Activated CD8-positive, alpha-beta T cell treated with anti-CD3 and anti-CD28 coated beads, Interleukin-2, amount 10 ng/mL, durations not matched to agents 7 days and 5 days (primary cell): ENCODE data around the gene ODF4. TPM values are rescaled to one million over a fixed set of nuclear protein-coding genes. Genes with fewer than 3 reads are reported as not detected.

Experiments used
- ATAC-seq: fragments of 150-1000 bp; cut with Tn5 transposase; one replicate; pipeline ENCODE4 v1.10.0; 2021; ENCODE audit warnings: moderate library complexity
- CTCF ChIA-PET: fragments of 350-600 bp; sonication (Branson Sonifier 250); formaldehyde crosslinking; loops from one replicate; lab custom pipeline; 2021; ENCODE audit warnings: antibody characterized with exemption; lab: Charles Lee
- POLR2A ChIA-PET: fragments of 350-600 bp; sonication (Branson Sonifier 250); formaldehyde crosslinking; loops from one replicate; lab custom pipeline; 2021; ENCODE audit warnings: antibody characterized with exemption; lab: Charles Lee
- DNase-seq: peaks from one replicate; pipeline ENCODE4 v3.0.0-alpha.2; 2020
- H3K27ac Mint-ChIP-seq: one replicate; pipeline ENCODE4 v1.8.0; 2021; ENCODE audit warnings: mild to moderate bottlenecking, mixed read lengths
- H3K27me3 Mint-ChIP-seq: one replicate; pipeline ENCODE4 v1.8.0; 2021; ENCODE audit warnings: low read depth, mixed read lengths
- H3K36me3 Mint-ChIP-seq: one replicate; pipeline ENCODE4 v1.8.0; 2021; ENCODE audit warnings: low read depth, mixed read lengths
- H3K4me1 Mint-ChIP-seq: one replicate; pipeline ENCODE4 v1.8.0; 2021; ENCODE audit warnings: low read depth, mixed read lengths
- H3K4me3 Mint-ChIP-seq: one replicate; pipeline ENCODE4 v1.8.0; 2021; ENCODE audit warnings: mild to moderate bottlenecking, mixed read lengths
- H3K9me3 Mint-ChIP-seq: one replicate; pipeline ENCODE4 v1.8.0; 2022; ENCODE audit warnings: mixed read lengths; ENCODE audit not compliant: insufficient read depth
- total RNA-seq, 2 experiments: library from RNA; stranded (reverse); gene quantifications; one replicate each; pipeline ENCODE4 v1.2.3, GENCODE V29; 2021

Gene ODF4
- total RNA-seq: not detected

GRCh38 chr17:8339540-8339939 lies at the start of gene ODF4:
Gene ODF4 (plus strand): TSS chr17:8339840. CDS start chr17:8340052, 212 bp downstream.
- H3K4me1 Mint-ChIP-seq: peaks cover 19% of the 10 kb centered on the region
- DNase-seq: no peak
- no peaks in the 10 kb centered on the region for H3K9me3 Mint-ChIP-seq
- POLR2A ChIA-PET: no interaction called here
- peaks cover 9% of the 10 kb centered on the region for H3K27me3 Mint-ChIP-seq
- no peak within 1 kb of the TSS for H3K27ac Mint-ChIP-seq
- CTCF ChIA-PET: no interaction called here
- no peak within 1 kb of the TSS for H3K4me3 Mint-ChIP-seq
- ATAC-seq: no peak
- no peaks in the 10 kb centered on the region for H3K36me3 Mint-ChIP-seq

GRCh38 chr17:8290043-8290442 lies 49.6 kb upstream of the ODF4 start:
- H3K27ac Mint-ChIP-seq: peak overlapping the region; percentile 32
- no peaks in the 10 kb centered on the region for H3K9me3 Mint-ChIP-seq
- no peak for DNase-seq
- no peaks in the 10 kb centered on the region for H3K27me3 Mint-ChIP-seq
- ChIA-PET POLR2A (interaction anchor here (6.0 kb wide), 1 partner anchor 42 kb away, joined by 39 read pairs; the partner anchor contains the start of genes CTC1 and PFAS), CTCF (interaction anchor here (2.2 kb wide), 1 partner anchor 10 kb away, joined by 8 read pairs; no protein-coding TSS in a partner anchor)
- H3K4me3 Mint-ChIP-seq: peak overlapping the region; percentile 84
- H3K36me3 Mint-ChIP-seq: peaks cover 19% of the 10 kb centered on the region
- peaks cover 49% of the 10 kb centered on the region for H3K4me1 Mint-ChIP-seq
- ATAC-seq: no peak

GRCh38 chr17:8292639-8293395 lies 46.8 kb upstream of the ODF4 start:
- POLR2A ChIA-PET: interaction anchor here (0.6 to 1.8 kb wide), 2 partner anchors 46 to 70 kb away, joined by 3 to 4 read pairs; no protein-coding TSS in a partner anchor
- H3K27ac Mint-ChIP-seq: no peak overlapping the region
- H3K4me1 Mint-ChIP-seq: peaks cover 56% of the 10 kb centered on the region
- no peak for ATAC-seq
- no peaks in the 10 kb centered on the region for H3K27me3 Mint-ChIP-seq
- DNase-seq: no peak
- peaks cover 6% of the 10 kb centered on the region for H3K9me3 Mint-ChIP-seq
- no peak overlapping the region for H3K4me3 Mint-ChIP-seq
- peaks cover 22% of the 10 kb centered on the region for H3K36me3 Mint-ChIP-seq
- CTCF ChIA-PET: interaction anchor here (1.0 kb wide), 1 partner anchor 8 kb away, joined by 3 read pairs; no protein-coding TSS in a partner anchor

GRCh38 chr17:8294361-8294760 lies 45.3 kb upstream of the ODF4 start:
- peak overlapping the region; percentile 84 for H3K4me3 Mint-ChIP-seq
- POLR2A ChIA-PET: interaction anchor here (0.9 to 3.4 kb wide), 6 partner anchors 8 to 121 kb away, joined by 3 to 50 read pairs (median 14); partner anchors contain the start of genes CTC1 and PFAS
- H3K36me3 Mint-ChIP-seq: peaks cover 16% of the 10 kb centered on the region
- peaks cover 53% of the 10 kb centered on the region for H3K4me1 Mint-ChIP-seq
- peak overlapping the region; percentile 90 for H3K27ac Mint-ChIP-seq
- H3K9me3 Mint-ChIP-seq: peaks cover 6% of the 10 kb centered on the region
- CTCF ChIA-PET: interaction anchor here (1.1 to 2.4 kb wide), 12 partner anchors 11 to 221 kb away, joined by 3 to 17 read pairs (median 5); no protein-coding TSS in a partner anchor
- ATAC-seq: no peak
- no peaks in the 10 kb centered on the region for H3K27me3 Mint-ChIP-seq
- no peak for DNase-seq

- ATAC-seq (no peak), DNase-seq (no peak)
- Mint-ChIP-seq H3K4me3 (peak overlapping the region; percentile 84), H3K9me3 (peaks cover 6% of the 10 kb centered on the region), H3K36me3 (peaks cover 14% of the 10 kb centered on the region), H3K4me1 (peaks cover 48% of the 10 kb centered on the region), H3K27ac (peak overlapping the region; percentile 90), H3K27me3 (no peaks in the 10 kb centered on the region)
- CTCF ChIA-PET: interaction anchor here (0.7 to 2.4 kb wide), 26 partner anchors 10 to 234 kb away, joined by 3 to 17 read pairs (median 5); partner anchors contain the start of genes CTC1, HES7, KRABD2 and PFAS
- POLR2A ChIA-PET: interaction anchor here (0.6 to 3.4 kb wide), 19 partner anchors 8 to 658 kb away, joined by 3 to 50 read pairs (median 3); partner anchors contain the start of genes AURKB, CTC1 and PFAS
Measured at GRCh38 chr17:8294814-8295316, 44.8 kb upstream of the ODF4 start.

GRCh38 chr17:8300226-8300625 lies 39.4 kb upstream of the ODF4 start:
- Mint-ChIP-seq H3K27ac (peak overlapping the region; percentile 37), H3K36me3 (peaks cover 3% of the 10 kb centered on the region), H3K27me3 (no peaks in the 10 kb centered on the region), H3K9me3 (peaks cover 6% of the 10 kb centered on the region), H3K4me3 (no peak overlapping the region), H3K4me1 (peaks cover 20% of the 10 kb centered on the region)
- DNase-seq: no peak
- CTCF ChIA-PET: interaction anchor here (0.7 to 3.0 kb wide), 15 partner anchors 11 to 445 kb away, joined by 3 to 27 read pairs (median 5); partner anchors contain the start of genes CTC1, PFAS and RANGRF
- POLR2A ChIA-PET: interaction anchor here (0.9 to 1.4 kb wide), 3 partner anchors 52 to 127 kb away, joined by 3 read pairs; partner anchors contain the start of gene CTC1
- no peak for ATAC-seq

- DNase-seq (peak; percentile 74), ATAC-seq (peak; percentile 93)
- Mint-ChIP-seq H3K4me1 (peaks cover 18% of the 10 kb centered on the region), H3K36me3 (peaks cover 3% of the 10 kb centered on the region), H3K27me3 (no peaks in the 10 kb centered on the region), H3K4me3 (no peak overlapping the region), H3K9me3 (peaks cover 6% of the 10 kb centered on the region), H3K27ac (peak overlapping the region; percentile 37)
- ChIA-PET POLR2A (interaction anchor here (0.9 to 1.4 kb wide), 3 partner anchors 53 to 128 kb away, joined by 3 read pairs; partner anchors contain the start of gene CTC1), CTCF (interaction anchor here (0.7 to 3.0 kb wide), 31 partner anchors 8 to 445 kb away, joined by 3 to 27 read pairs (median 4); partner anchors contain the start of genes AURKB, BORCS6, CTC1 and PFAS)
Measured at GRCh38 chr17:8300627-8301242, 38.9 kb upstream of the ODF4 start.

GRCh38 chr17:8310601-8311123 lies 29.0 kb upstream of the ODF4 start:
- H3K4me1 Mint-ChIP-seq: no peaks in the 10 kb centered on the region
- no peak overlapping the region for H3K4me3 Mint-ChIP-seq
- ChIA-PET CTCF (no interaction called here), POLR2A (interaction anchor here (1.1 kb wide), 1 partner anchor 16 kb away, joined by 3 read pairs; the partner anchor contains the start of gene SLC25A35)
- no peak for ATAC-seq
- no peak overlapping the region for H3K27ac Mint-ChIP-seq
- H3K27me3 Mint-ChIP-seq: peaks cover 9% of the 10 kb centered on the region
- H3K36me3 Mint-ChIP-seq: no peaks in the 10 kb centered on the region
- no peak for DNase-seq
- no peaks in the 10 kb centered on the region for H3K9me3 Mint-ChIP-seq

- Mint-ChIP-seq H3K4me3 (no peak overlapping the region), H3K9me3 (no peaks in the 10 kb centered on the region), H3K36me3 (no peaks in the 10 kb centered on the region), H3K4me1 (no peaks in the 10 kb centered on the region), H3K27me3 (peaks cover 12% of the 10 kb centered on the region), H3K27ac (no peak overlapping the region)
- CTCF ChIA-PET: no interaction called here
- ATAC-seq (no peak), DNase-seq (no peak)
- POLR2A ChIA-PET: interaction anchor here (1.1 kb wide), 1 partner anchor 16 kb away, joined by 3 read pairs; the partner anchor contains the start of gene SLC25A35
Measured at GRCh38 chr17:8311131-8311790, 28.4 kb upstream of the ODF4 start.

GRCh38 chr17:8312251-8312650 lies 27.4 kb upstream of the ODF4 start:
- CTCF ChIA-PET: interaction anchor here (0.8 kb wide), 1 partner anchor 10 kb away, joined by 3 read pairs; no protein-coding TSS in a partner anchor
- POLR2A ChIA-PET: no interaction called here
- H3K27ac Mint-ChIP-seq: no peak overlapping the region

More at GRCh38 chr17:8312251-8312650, 27.4 kb upstream of the ODF4 start:
- DNase-seq: no peak
- no peaks in the 10 kb centered on the region for H3K4me1 Mint-ChIP-seq
- no peaks in the 10 kb centered on the region for H3K9me3 Mint-ChIP-seq
- no peaks in the 10 kb centered on the region for H3K36me3 Mint-ChIP-seq
- no peak overlapping the region for H3K4me3 Mint-ChIP-seq
- no peak for ATAC-seq
- peaks cover 12% of the 10 kb centered on the region for H3K27me3 Mint-ChIP-seq
